Vagina (tissue), 2 donors: ENCODE data around the gene PDGFC.

ENCODE experiments used
- POLR2AphosphoS5 ChIP-seq, 2 donors: sonication (generic); formaldehyde crosslinking; IDR thresholded peaks; one replicate each; pipeline ENCODE4 v1.9.0; 2017; ENCODE audit warnings: antibody characterized with exemption in 2 of 2, mild to moderate bottlenecking in 2 of 2, low read depth in 1 of 2; ENCODE audit not compliant: insufficient read depth in 1 of 2
- TF ChIP-seq, protein P1 (sequence below), 3 experiments: fragments of 450-650 bp in 2 of 3; fragments of 200-600 bp in 1 of 3; sonication (generic) in 1 of 3; IDR thresholded peaks; one replicate each; pipeline ENCODE4 v1.5.1; 2017 to 2019; ENCODE audit warnings: antibody characterized with exemption in 3 of 3, mild to moderate bottlenecking in 2 of 3, moderate library complexity in 2 of 3

DNA sequence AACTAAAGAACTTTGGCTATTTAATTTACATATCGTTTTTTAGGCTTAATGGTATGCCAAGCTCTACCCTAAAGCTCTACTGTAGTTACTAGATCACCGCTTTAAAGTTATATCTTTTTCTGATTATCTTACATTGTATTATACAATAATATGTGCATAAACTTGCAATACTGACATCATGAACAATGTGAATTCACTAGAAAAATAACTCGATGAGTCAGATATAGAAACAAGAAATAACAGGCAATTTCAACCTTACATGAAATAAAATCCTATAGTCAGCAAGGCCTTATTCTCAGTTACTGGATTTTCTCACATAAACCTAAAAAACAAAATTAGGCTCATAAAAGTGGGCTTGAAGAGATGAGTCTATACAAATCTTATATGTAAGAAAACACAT, 32.5 kb downstream of the PDGFC start:
- TF ChIP-seq, protein P1, sequence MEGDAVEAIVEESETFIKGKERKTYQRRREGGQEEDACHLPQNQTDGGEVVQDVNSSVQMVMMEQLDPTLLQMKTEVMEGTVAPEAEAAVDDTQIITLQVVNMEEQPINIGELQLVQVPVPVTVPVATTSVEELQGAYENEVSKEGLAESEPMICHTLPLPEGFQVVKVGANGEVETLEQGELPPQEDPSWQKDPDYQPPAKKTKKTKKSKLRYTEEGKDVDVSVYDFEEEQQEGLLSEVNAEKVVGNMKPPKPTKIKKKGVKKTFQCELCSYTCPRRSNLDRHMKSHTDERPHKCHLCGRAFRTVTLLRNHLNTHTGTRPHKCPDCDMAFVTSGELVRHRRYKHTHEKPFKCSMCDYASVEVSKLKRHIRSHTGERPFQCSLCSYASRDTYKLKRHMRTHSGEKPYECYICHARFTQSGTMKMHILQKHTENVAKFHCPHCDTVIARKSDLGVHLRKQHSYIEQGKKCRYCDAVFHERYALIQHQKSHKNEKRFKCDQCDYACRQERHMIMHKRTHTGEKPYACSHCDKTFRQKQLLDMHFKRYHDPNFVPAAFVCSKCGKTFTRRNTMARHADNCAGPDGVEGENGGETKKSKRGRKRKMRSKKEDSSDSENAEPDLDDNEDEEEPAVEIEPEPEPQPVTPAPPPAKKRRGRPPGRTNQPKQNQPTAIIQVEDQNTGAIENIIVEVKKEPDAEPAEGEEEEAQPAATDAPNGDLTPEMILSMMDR (IDR thresholded peaks at IDR 0.05), result no peak
- no peak for TF ChIP-seq POLR2AphosphoS5 (IDR thresholded peaks at IDR 0.05; ENCODE audit: insufficient read depth in 1 of 2, low read depth in 1 of 2)
